Liver (tissue), 9 donors: ENCODE data around the gene CADPS. TPM values are rescaled to one million over a fixed set of nuclear protein-coding genes. Genes with fewer than 3 reads are reported as not detected.

Source experiments
- DNase-seq: peaks from one replicate; pipeline ENCODE4 v3.0.0-alpha.2; 2017; ENCODE audit warnings: low spot score
- H3K27ac ChIP-seq, 2 donors: one replicate each; pipeline ENCODE4 v1.7.0; 2013; ENCODE audit warnings: inconsistent platforms in 2 of 2, low read length in 2 of 2, control low read depth in 1 of 2, low read depth in 1 of 2, mild to moderate bottlenecking in 1 of 2
- H3K27me3 ChIP-seq, 4 donors: one replicate each; pipeline versions ENCODE4 v1.6.1 to v1.7.0; 2013; ENCODE audit warnings: low read length in 3 of 4, inconsistent platforms in 1 of 4, mild to moderate bottlenecking in 1 of 4, moderate library complexity in 1 of 4; ENCODE audit not compliant: control insufficient read depth in 4 of 4, insufficient read depth in 4 of 4
- H3K36me3 ChIP-seq, 4 donors: one replicate each; pipeline versions ENCODE4 v1.6.1 to v1.7.0; 2013; ENCODE audit warnings: low read length in 3 of 4, mild to moderate bottlenecking in 3 of 4, low read depth in 1 of 4, moderate library complexity in 1 of 4; ENCODE audit not compliant: control insufficient read depth in 4 of 4, insufficient read depth in 3 of 4
- H3K4me1 ChIP-seq, 4 donors: one replicate each; pipeline versions ENCODE4 v1.6.1 to v1.7.0; 2013; ENCODE audit warnings: low read length in 3 of 4, mild to moderate bottlenecking in 3 of 4, moderate library complexity in 1 of 4; ENCODE audit not compliant: control insufficient read depth in 4 of 4, insufficient read depth in 4 of 4
- H3K4me3 ChIP-seq, 3 donors: one replicate each; pipeline versions ENCODE4 v1.6.1 to v1.7.0; 2013; ENCODE audit warnings: low read length in 3 of 3, control low read depth in 1 of 3, low read depth in 1 of 3, mild to moderate bottlenecking in 1 of 3
- H3K9ac ChIP-seq, 2 donors: one replicate each; pipeline ENCODE4 v1.7.0; 2013; ENCODE audit warnings: low read length in 2 of 2, mild to moderate bottlenecking in 2 of 2, moderate library complexity in 2 of 2, control low read depth in 1 of 2, low read depth in 1 of 2
- H3K9me3 ChIP-seq, 4 donors: one replicate each; pipeline versions ENCODE4 v1.6.1 to v1.7.0; 2013; ENCODE audit warnings: low read length in 3 of 4; ENCODE audit not compliant: control insufficient read depth in 4 of 4
- ATF3 ChIP-seq: IDR thresholded peaks from 2 replicates; pipeline ENCODE4 v1.6.1; 2016; ENCODE audit warnings: antibody characterized with exemption
- CTCF ChIP-seq: fragments of 150-350 bp; IDR thresholded peaks from 2 replicates; pipeline ENCODE4 v1.5.1; 2017; ENCODE audit warnings: improper control_type of control experiment, low read depth, low read length; ENCODE audit not compliant: missing input control
- EGR1 ChIP-seq, 2 donors: IDR thresholded peaks; 2 replicates each; pipeline ENCODE4 v1.6.1; 2016 to 2018; ENCODE audit warnings: antibody characterized with exemption in 2 of 2, low read depth in 2 of 2
- FOXA1 ChIP-seq: IDR thresholded peaks from 2 replicates; pipeline ENCODE4 v1.6.1; 2016; ENCODE audit warnings: antibody characterized with exemption
- FOXA2 ChIP-seq: IDR thresholded peaks from 2 replicates; pipeline ENCODE4 v1.6.1; 2016; ENCODE audit warnings: antibody characterized with exemption
- GABPA ChIP-seq, 2 donors: IDR thresholded peaks in 1 of 2; conservative IDR thresholded peaks in 1 of 2; 2 replicates each; pipeline ENCODE4 v1.6.1; 2016; ENCODE audit warnings: antibody characterized with exemption in 2 of 2, mild to moderate bottlenecking in 1 of 2, moderate library complexity in 1 of 2
- HNF4A ChIP-seq, 2 donors: conservative IDR thresholded peaks; 2 replicates each; pipeline ENCODE4 v1.6.1; 2016; ENCODE audit warnings: antibody characterized with exemption in 2 of 2, mild to moderate bottlenecking in 2 of 2
- HNF4G ChIP-seq: IDR thresholded peaks from 2 replicates; pipeline ENCODE4 v1.6.1; 2016; ENCODE audit warnings: antibody characterized with exemption
- JUND ChIP-seq, 2 donors: IDR thresholded peaks; 2 replicates each; pipeline ENCODE4 v1.6.1; 2016; ENCODE audit warnings: antibody characterized with exemption in 2 of 2
- NR2F2 ChIP-seq: IDR thresholded peaks from 2 replicates; pipeline ENCODE4 v1.6.1; 2016; ENCODE audit warnings: antibody characterized with exemption
- RXRA ChIP-seq, 2 donors: IDR thresholded peaks; 2 replicates each; pipeline ENCODE4 v1.6.1; 2017 to 2018; ENCODE audit warnings: antibody characterized with exemption in 2 of 2, mild to moderate bottlenecking in 1 of 2
- SP1 ChIP-seq: IDR thresholded peaks from 2 replicates; pipeline ENCODE4 v1.6.1; 2018; ENCODE audit warnings: antibody characterized with exemption, mild to moderate bottlenecking
- TAF1 ChIP-seq: conservative IDR thresholded peaks from 2 replicates; pipeline ENCODE4 v1.6.1; 2016; ENCODE audit warnings: antibody characterized with exemption, mild to moderate bottlenecking
- YY1 ChIP-seq: IDR thresholded peaks from 2 replicates; pipeline ENCODE4 v1.6.1; 2016; ENCODE audit warnings: antibody characterized with exemption, mild to moderate bottlenecking
- ZBTB33 ChIP-seq: IDR thresholded peaks from 2 replicates; pipeline ENCODE4 v1.6.1; 2016; ENCODE audit warnings: antibody characterized with exemption
- WGBS: extraction: QIAGEN DNeasy Blood & Tissue Kit; methylation state at CpG from one replicate; pipeline ENCODE4 v1.1.7; 2013; 5-methylcytosine and 5-hydroxymethylcytosine counted together
- polyA plus RNA-seq, 2 donors: library from polyadenylated mRNA; stranded (reverse) in 1 of 2; unstranded in 1 of 2; fragments of 200-250 nt in 1 of 2; fragments of >200 nt in 1 of 2; fragmentation: Nextera tagmentation in 1 of 2; extraction: Ambion mirVana in 1 of 2; gene quantifications; one replicate each; pipeline versions ENCODE4 v1.2.1 to v1.2.3, GENCODE V29; 2013 to 2015
- total RNA-seq, 2 donors: library from RNA; depleted of rRNA; stranded (reverse); fragments of >200 nt; gene quantifications; one replicate each; pipeline ENCODE4 v1.2.3, GENCODE V29; 2014
- TF ChIP-seq, protein P1 (sequence below): IDR thresholded peaks from 2 replicates; pipeline ENCODE4 v1.6.1; 2016; ENCODE audit warnings: antibody characterized with exemption
- donor health status: healthy.
- donor health status: healthy.
- donor health status: healthy.
- donor health status: healthy.
- donor health status: healthy.

The CADPS gene
- total and polyA plus RNA-seq, 4 donors: 0.05 to 0.37 (median 0.17) TPM; not detected in 1

- TF ChIP-seq CTCF: no peak
- no peak for TF ChIP-seq EGR1 (IDR thresholded peaks at IDR 0.05; ENCODE audit: low read depth in 2 of 2)
- TF ChIP-seq RXRA (IDR thresholded peaks at IDR 0.05): no peak
- TF ChIP-seq JUND (IDR thresholded peaks at IDR 0.05): no peak
- TF ChIP-seq NR2F2: no peak
Observed at GRCh38 chr3:62781121-62781520, 94.1 kb downstream of the CADPS start (continued).

GRCh38 chr3:62777674-62778073 lies 97.5 kb downstream of the CADPS start:
- H3K27ac ChIP-seq: no peak overlapping the region
- TF ChIP-seq HNF4A (conservative IDR thresholded peaks at IDR 0.05) (no peak), TAF1 (no peak), FOXA1 (no peak), RXRA (IDR thresholded peaks at IDR 0.05) (no peak), EGR1 (IDR thresholded peaks at IDR 0.05; ENCODE audit: low read depth in 2 of 2) (no peak), YY1 (no peak), ZBTB33 (no peak), HNF4G (no peak), GABPA (IDR thresholded peaks at IDR 0.05 in 1 of 2, conservative IDR thresholded peaks at IDR 0.05 in 1 of 2) (no peak), NR2F2 (no peak)
- TF ChIP-seq, protein P1, sequence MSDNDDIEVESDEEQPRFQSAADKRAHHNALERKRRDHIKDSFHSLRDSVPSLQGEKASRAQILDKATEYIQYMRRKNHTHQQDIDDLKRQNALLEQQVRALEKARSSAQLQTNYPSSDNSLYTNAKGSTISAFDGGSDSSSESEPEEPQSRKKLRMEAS: no peak
- 87% methylated on average over 4 of the region's 4 CpGs for WGBS
- H3K27me3 ChIP-seq: no peaks in the 10 kb centered on the region
- no peaks in the 10 kb centered on the region for H3K9me3 ChIP-seq
- no peak for DNase-seq
- H3K4me1 ChIP-seq: no peaks in the 10 kb centered on the region
- H3K4me3 ChIP-seq: no peak overlapping the region
- no peaks in the 10 kb centered on the region for H3K36me3 ChIP-seq
- H3K9ac ChIP-seq: no peak overlapping the region

DNA sequence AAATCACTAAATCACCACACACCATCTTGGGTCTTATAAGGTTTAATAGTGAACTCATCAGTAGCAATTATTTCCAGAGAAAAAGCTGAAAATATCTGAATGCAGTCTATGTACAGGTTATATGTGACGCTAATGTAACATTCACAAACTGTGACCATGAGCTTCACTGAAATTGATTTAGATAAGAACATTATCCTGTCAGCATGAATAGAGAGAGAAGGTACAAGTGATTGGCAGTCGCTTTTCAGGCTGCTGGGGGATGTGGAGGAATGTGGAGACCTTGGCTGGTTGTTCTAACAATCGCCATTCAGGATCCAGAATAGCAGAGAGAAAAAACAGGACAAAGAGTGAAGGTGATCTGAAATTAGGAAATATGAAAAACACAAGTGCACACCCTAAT lies 98.1 kb downstream of the CADPS start:
- Histone ChIP-seq H3K4me3 (no peak overlapping the region), H3K36me3 (no peaks in the 10 kb centered on the region), H3K27me3 (no peaks in the 10 kb centered on the region), H3K9me3 (no peaks in the 10 kb centered on the region), H3K4me1 (no peaks in the 10 kb centered on the region), H3K9ac (no peak overlapping the region), H3K27ac (no peak overlapping the region)
- no peak for DNase-seq
- WGBS: 87% methylated on average over 3 of the region's 3 CpGs
- no peak for TF ChIP-seq FOXA2
- TF ChIP-seq, protein P1: no peak
- TF ChIP-seq RXRA (IDR thresholded peaks at IDR 0.05): no peak
- TF ChIP-seq NR2F2: no peak
- TF ChIP-seq JUND (IDR thresholded peaks at IDR 0.05): no peak
- TF ChIP-seq ATF3: no peak
- no peak for TF ChIP-seq SP1
- no peak for TF ChIP-seq TAF1
- TF ChIP-seq FOXA1: no peak
- TF ChIP-seq EGR1 (IDR thresholded peaks at IDR 0.05; ENCODE audit: low read depth in 2 of 2): no peak
- TF ChIP-seq HNF4G: no peak
- no peak for TF ChIP-seq ZBTB33
- no peak for TF ChIP-seq YY1
- TF ChIP-seq HNF4A (conservative IDR thresholded peaks at IDR 0.05): no peak
- no peak for TF ChIP-seq CTCF
- TF ChIP-seq GABPA (IDR thresholded peaks at IDR 0.05 in 1 of 2, conservative IDR thresholded peaks at IDR 0.05 in 1 of 2): no peak
